K562 treated with DMSO at 1 percent for 48 hours (cell line): ENCODE results near the gene CD3D. TPM values are rescaled to one million over a fixed set of nuclear protein-coding genes. Genes with fewer than 3 reads are reported as not detected.

ENCODE experiments used
- total RNA-seq: library from RNA; unstranded; fragments of 300-600 nt; gene quantifications from 2 replicates; pipeline ENCODE4 v1.2.3, GENCODE V29; 2022; ENCODE audit warnings: low replicate concordance; ENCODE audit errors: extremely low read depth

Gene CD3D
- total RNA-seq = not detected in 2 replicates

GRCh38 chr11:118342503-118343161 lies at the start of gene CD3D:
Gene CD3D, minus strand, starts transcription at chr11:118342705. Its CDS starts 98 bp downstream, at chr11:118342607.

GRCh38 chr11:118359295-118359958 lies 16.9 kb upstream of the CD3D start, which contains the start of gene UBE4A:
Gene UBE4A, plus strand, starts transcription at chr11:118359600. Its CDS starts 5,481 bp downstream, at chr11:118365081.

GRCh38 chr11:118343981-118344515 lies 1.5 kb upstream of the CD3D start, which contains the start of gene CD3G:
Gene CD3G, plus strand, starts transcription at chr11:118344344. Its CDS starts 80 bp downstream, at chr11:118344424.

GRCh38 chr11:118304568-118305248 lies 37.8 kb downstream of the CD3D start, which contains the start of gene CD3E:
Gene CD3E, plus strand, starts transcription at chr11:118304730. Its CDS starts 223 bp downstream, at chr11:118304953.

Other genes with a start within 250 kb of the CD3D start
- not detected in 2 replicates for gene SCN4B, start 189.9 kb downstream of the CD3D start, total RNA-seq
- gene SCN2B, start 166.1 kb downstream of the CD3D start, total RNA-seq = not detected in 2 replicates
- not detected in 2 replicates for gene JAML, start 117.7 kb downstream of the CD3D start, total RNA-seq
- not detected in 2 replicates for gene MPZL3, start 90.3 kb downstream of the CD3D start, total RNA-seq
- gene MPZL2, start 78.4 kb downstream of the CD3D start, total RNA-seq = not detected in 2 replicates
- gene CD3E, start 38.0 kb downstream of the CD3D start, total RNA-seq = not detected in 2 replicates
- gene CD3G, start 1.6 kb upstream of the CD3D start, total RNA-seq = not detected in 2 replicates
- not detected in 2 replicates for gene UBE4A, start 16.9 kb upstream of the CD3D start, total RNA-seq
- not detected in 2 replicates for gene ATP5MG, start 58.9 kb upstream of the CD3D start, total RNA-seq
- gene KMT2A, start 93.8 kb upstream of the CD3D start, total RNA-seq = not detected in 2 replicates
- not detected in 2 replicates for gene TTC36, start 184.8 kb upstream of the CD3D start, total RNA-seq
- gene TMEM25, start 188.5 kb upstream of the CD3D start, total RNA-seq = not detected in 2 replicates
- gene IFT46, start 223.2 kb upstream of the CD3D start, total RNA-seq = not detected in 2 replicates
- 94.5 TPM in 1 of 2 replicates, not detected in the other for gene ARCN1, start 229.7 kb upstream of the CD3D start, total RNA-seq